Lower lobe of right lung (tissue), 2 donors: ENCODE data around the gene WDR90. TPM values are rescaled to one million over a fixed set of nuclear protein-coding genes. Genes with fewer than 3 reads are reported as not detected.

Experiments used
- ATAC-seq, 2 donors: fragments of 200-7000 bp; cut with Tn5 transposase; one replicate each; pipeline ENCODE4 v1.9.1; 2020 to 2022; ENCODE audit warnings: mild to moderate bottlenecking in 2 of 2, moderate library complexity in 2 of 2
- DNase-seq: peaks from one replicate; pipeline ENCODE4 v3.0.0-alpha.2; 2020
- H3K27ac ChIP-seq: fragments of 200-600 bp; one replicate; pipeline ENCODE4 v1.8.0; 2022
- H3K27me3 ChIP-seq: fragments of 200-600 bp; one replicate; pipeline ENCODE4 v1.8.0; 2022; ENCODE audit warnings: low read depth
- H3K36me3 ChIP-seq: fragments of 200-600 bp; one replicate; pipeline ENCODE4 v1.8.0; 2022; ENCODE audit warnings: mild to moderate bottlenecking
- H3K4me1 ChIP-seq: fragments of 200-600 bp; one replicate; pipeline ENCODE4 v1.8.0; 2022
- H3K4me3 ChIP-seq: fragments of 200-600 bp; one replicate; pipeline ENCODE4 v1.8.0; 2022; ENCODE audit warnings: mild to moderate bottlenecking
- H3K9me3 ChIP-seq: fragments of 200-600 bp; one replicate; pipeline ENCODE4 v1.8.0; 2022
- intact Hi-C: fragments of 100-400 bp; cut with DNase I; formaldehyde crosslinking; loops from one replicate; pipeline ENCODE4 v1.11.0; 2022
- total RNA-seq: library from RNA; stranded (reverse); fragmentation: NEBNext Ultra II Directional; extraction: Animal tissue kit (Norgen Biotek cat#: 25700); gene quantifications from one replicate; pipeline ENCODE4 v1.2.1, GENCODE V29; 2021
- TF ChIP-seq, protein P1 (sequence below): fragments of 200-600 bp; IDR thresholded peaks from one replicate; pipeline ENCODE4 v1.8.0; 2022; ENCODE audit warnings: antibody characterized with exemption, mild to moderate bottlenecking
- donor health status: DM: no; HTN: yes; CAD: no; lungs with severe emphysema.

Gene WDR90
- total RNA-seq, 1 donor from 2014 or later: 31.4 TPM

GRCh38 chr16:630249-630814 lies 18.8 kb upstream of the WDR90 start:
- Histone ChIP-seq H3K4me3 (peak overlapping the region; percentile 8), H3K9me3 (no peaks in the 10 kb centered on the region), H3K27ac (peak overlapping the region; percentile 68), H3K27me3 (no peaks in the 10 kb centered on the region), H3K36me3 (peaks cover 43% of the 10 kb centered on the region), H3K4me1 (peaks cover 51% of the 10 kb centered on the region)
- intact Hi-C loops: no loop called here
- TF ChIP-seq, protein P1, sequence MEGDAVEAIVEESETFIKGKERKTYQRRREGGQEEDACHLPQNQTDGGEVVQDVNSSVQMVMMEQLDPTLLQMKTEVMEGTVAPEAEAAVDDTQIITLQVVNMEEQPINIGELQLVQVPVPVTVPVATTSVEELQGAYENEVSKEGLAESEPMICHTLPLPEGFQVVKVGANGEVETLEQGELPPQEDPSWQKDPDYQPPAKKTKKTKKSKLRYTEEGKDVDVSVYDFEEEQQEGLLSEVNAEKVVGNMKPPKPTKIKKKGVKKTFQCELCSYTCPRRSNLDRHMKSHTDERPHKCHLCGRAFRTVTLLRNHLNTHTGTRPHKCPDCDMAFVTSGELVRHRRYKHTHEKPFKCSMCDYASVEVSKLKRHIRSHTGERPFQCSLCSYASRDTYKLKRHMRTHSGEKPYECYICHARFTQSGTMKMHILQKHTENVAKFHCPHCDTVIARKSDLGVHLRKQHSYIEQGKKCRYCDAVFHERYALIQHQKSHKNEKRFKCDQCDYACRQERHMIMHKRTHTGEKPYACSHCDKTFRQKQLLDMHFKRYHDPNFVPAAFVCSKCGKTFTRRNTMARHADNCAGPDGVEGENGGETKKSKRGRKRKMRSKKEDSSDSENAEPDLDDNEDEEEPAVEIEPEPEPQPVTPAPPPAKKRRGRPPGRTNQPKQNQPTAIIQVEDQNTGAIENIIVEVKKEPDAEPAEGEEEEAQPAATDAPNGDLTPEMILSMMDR: no peak
- no peak for ATAC-seq
- DNase-seq: no peak

- peak within 1 kb of the TSS; percentile 68 for H3K27ac ChIP-seq
- peaks cover 53% of the 10 kb centered on the region for H3K4me1 ChIP-seq
- no peaks in the 10 kb centered on the region for H3K27me3 ChIP-seq
- H3K4me3 ChIP-seq: peak within 1 kb of the TSS; percentile 8
- intact Hi-C loops: no loop called here
- no peaks in the 10 kb centered on the region for H3K9me3 ChIP-seq
- DNase-seq (peak; percentile 74), ATAC-seq (peak; percentile 1 to 7)
- H3K36me3 ChIP-seq: peaks cover 37% of the 10 kb centered on the region
- TF ChIP-seq, protein P1: no peak
These were observed 18.3 kb upstream of the WDR90 start, which contains the start of gene WFIKKN1 for GRCh38 chr16:630815-631405. Gene WFIKKN1 (plus strand): TSS chr16:630985. CDS start chr16:631254, 269 bp downstream.

- intact Hi-C loops: no loop called here
- ATAC-seq: no peak
- TF ChIP-seq, protein P1: no peak
These were observed 17.3 kb upstream of the WDR90 start for GRCh38 chr16:631808-632358.

DNA sequence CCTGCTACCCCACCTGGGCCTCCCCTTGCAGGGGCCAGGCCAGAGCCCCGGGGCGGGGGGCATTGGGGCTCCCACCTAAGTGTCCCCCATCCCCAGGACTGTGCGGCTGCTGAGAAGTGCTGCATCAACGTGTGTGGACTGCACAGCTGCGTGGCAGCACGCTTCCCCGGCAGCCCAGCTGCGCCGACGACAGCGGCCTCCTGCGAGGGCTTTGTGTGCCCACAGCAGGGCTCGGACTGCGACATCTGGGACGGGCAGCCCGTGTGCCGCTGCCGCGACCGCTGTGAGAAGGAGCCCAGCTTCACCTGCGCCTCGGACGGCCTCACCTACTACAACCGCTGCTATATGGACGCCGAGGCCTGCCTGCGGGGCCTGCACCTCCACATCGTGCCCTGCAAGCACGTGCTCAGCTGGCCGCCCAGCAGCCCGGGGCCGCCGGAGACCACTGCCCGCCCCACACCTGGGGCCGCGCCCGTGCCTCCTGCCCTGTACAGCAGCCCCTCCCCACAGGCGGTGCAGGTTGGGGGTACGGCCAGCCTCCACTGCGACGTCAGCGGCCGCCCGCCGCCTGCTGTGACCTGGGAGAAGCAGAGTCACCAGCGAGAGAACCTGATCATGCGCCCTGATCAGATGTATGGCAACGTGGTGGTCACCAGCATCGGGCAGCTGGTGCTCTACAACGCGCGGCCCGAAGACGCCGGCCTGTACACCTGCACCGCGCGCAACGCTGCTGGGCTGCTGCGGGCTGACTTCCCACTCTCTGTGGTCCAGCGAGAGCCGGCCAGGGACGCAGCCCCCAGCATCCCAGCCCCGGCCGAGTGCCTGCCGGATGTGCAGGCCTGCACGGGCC lies 16.5 kb upstream of the WDR90 start:
- Histone ChIP-seq H3K27ac (no peak overlapping the region), H3K27me3 (no peaks in the 10 kb centered on the region), H3K4me3 (no peak overlapping the region), H3K36me3 (peaks cover 19% of the 10 kb centered on the region), H3K9me3 (no peaks in the 10 kb centered on the region), H3K4me1 (peaks cover 52% of the 10 kb centered on the region)
- TF ChIP-seq, protein P1: no peak
- DNase-seq (no peak), ATAC-seq (no peak)
- intact Hi-C loops: no loop called here

More at GRCh38 chr16:631808-632358, 17.3 kb upstream of the WDR90 start:
- no peak overlapping the region for H3K27ac ChIP-seq
- peaks cover 53% of the 10 kb centered on the region for H3K4me1 ChIP-seq
- no peak overlapping the region for H3K4me3 ChIP-seq
- H3K9me3 ChIP-seq: no peaks in the 10 kb centered on the region
- peaks cover 27% of the 10 kb centered on the region for H3K36me3 ChIP-seq
- no peak for DNase-seq
- H3K27me3 ChIP-seq: no peaks in the 10 kb centered on the region

- H3K36me3 ChIP-seq: peaks cover 12% of the 10 kb centered on the region
- intact Hi-C loops: no loop called here
- H3K9me3 ChIP-seq: no peaks in the 10 kb centered on the region
- H3K4me3 ChIP-seq: no peak overlapping the region
- no peak for DNase-seq
- TF ChIP-seq, protein P1: no peak
- no peaks in the 10 kb centered on the region for H3K27me3 ChIP-seq
- no peak overlapping the region for H3K27ac ChIP-seq
- ATAC-seq: no peak
- H3K4me1 ChIP-seq: peaks cover 49% of the 10 kb centered on the region
These were observed 15.7 kb upstream of the WDR90 start for GRCh38 chr16:633336-634050.
